ENCODE measurements around the gene TIPARP.

- no peak for TF ChIP-seq CTCF (IDR thresholded peaks at IDR 0.05; ENCODE audit: low read length)
- no peak for TF ChIP-seq EZH2 (IDR thresholded peaks at IDR 0.05; ENCODE audit: borderline replicate concordance, low read length)
Observed at GRCh38 chr3:156637480-156638022, 36.8 kb upstream of the TIPARP start.

Measured in OCI-LY1 (cell line).